Endothelial cell of umbilical vein (primary cell): ENCODE measurements around the gene HHATL. TPM values are rescaled to one million over a fixed set of nuclear protein-coding genes. Genes with fewer than 3 reads are reported as not detected.

Source experiments
- BruUV-seq: library from RNA; stranded (reverse); fragments of 400-500 nt; replicated peaks from 2 replicates; lab custom pipeline; 2021; lab: Mats Ljungman, UMichigan
- CTCF ChIA-PET: fragments of 300-600, 350-600 bp; sonication (Branson Sonifier 250); formaldehyde crosslinking; loops from one replicate; lab custom pipeline; 2021; ENCODE audit warnings: antibody characterized with exemption, inconsistent platforms; lab: Charles Lee
- POLR2A ChIA-PET: fragments of 300-600, 350-600 bp; sonication (Branson Sonifier 250); formaldehyde crosslinking; loops from one replicate; lab custom pipeline; 2021; ENCODE audit warnings: antibody characterized with exemption, inconsistent platforms; lab: Charles Lee
- DNase-seq: peaks from one replicate; pipeline ENCODE4 v3.0.0-alpha.2; 2011; ENCODE audit warnings: low read depth, low spot score
- FAIRE-seq: peaks from 2 replicates; lab custom pipeline; 2011; peaks lifted over from hg19 to GRCh38; lab: Jason Lieb, UNC
- H2AFZ ChIP-seq: 2 replicates; pipeline ENCODE4 v1.6.0; 2012; ENCODE audit warnings: low read depth, low read length, control low read depth, inconsistent platforms
- H3K27ac ChIP-seq: 2 replicates; pipeline ENCODE4 v1.5.1; 2011; ENCODE audit warnings: low read depth, mild to moderate bottlenecking, control low read depth, low read length, moderate library complexity; ENCODE audit not compliant: insufficient read depth
- H3K27me3 ChIP-seq, 2 experiments: 2 replicates each; pipeline versions ENCODE4 v1.6.0 to v1.6.1; 2011; ENCODE audit warnings: low read length in 2 of 2, mixed read lengths in 1 of 2; ENCODE audit not compliant: control insufficient read depth in 2 of 2, insufficient read depth in 2 of 2
- H3K36me3 ChIP-seq, 2 experiments: 2 replicates in 1 of 2; 3 replicates in 1 of 2; pipeline ENCODE4 v1.5.1; 2011; ENCODE audit warnings: low read length in 2 of 2, mild to moderate bottlenecking in 1 of 2, moderate library complexity in 1 of 2; ENCODE audit not compliant: control insufficient read depth in 2 of 2, insufficient read depth in 2 of 2; ENCODE audit errors: extremely low read depth in 1 of 2
- H3K4me1 ChIP-seq: 3 replicates; pipeline ENCODE4 v1.5.1; 2011; ENCODE audit warnings: mild to moderate bottlenecking, low read length; ENCODE audit not compliant: control insufficient read depth, insufficient read depth; ENCODE audit errors: extremely low read depth
- H3K4me2 ChIP-seq: 2 replicates; pipeline ENCODE4 v1.6.1; 2011; ENCODE audit warnings: low read length, control low read depth, mixed read lengths; ENCODE audit not compliant: insufficient read depth
- H3K4me3 ChIP-seq, 3 experiments: fragments of 200-600 bp in 1 of 3; sonication (generic), shearing (Covaris generic) in 1 of 3; replicated peaks in 1 of 3; 2 replicates each; pipeline ENCODE4 v1.5.1; 2011 to 2016; ENCODE audit warnings: control low read depth in 3 of 3, low read length in 3 of 3, mild to moderate bottlenecking in 2 of 3, inconsistent platforms in 1 of 3, low read depth in 1 of 3, moderate library complexity in 1 of 3; ENCODE audit not compliant: insufficient read depth in 1 of 3
- H3K79me2 ChIP-seq: 2 replicates; pipeline ENCODE4 v1.6.0; 2012; ENCODE audit warnings: low read length, inconsistent platforms; ENCODE audit not compliant: control insufficient read depth, insufficient read depth
- H3K9ac ChIP-seq: replicated peaks from 2 replicates; pipeline ENCODE3; 2011; ENCODE audit warnings: low read length, control low read depth; ENCODE audit not compliant: insufficient read depth; ENCODE audit errors: extremely low read depth
- H3K9me1 ChIP-seq: replicated peaks from 3 replicates; pipeline ENCODE4 v1.6.0; 2011; ENCODE audit warnings: mild to moderate bottlenecking, low read length; ENCODE audit not compliant: control insufficient read depth, insufficient read depth; ENCODE audit errors: extremely low read depth
- H3K9me3 ChIP-seq: replicated peaks from 2 replicates; pipeline ENCODE4 v1.5.1; 2012; ENCODE audit warnings: low read length, inconsistent platforms; ENCODE audit not compliant: control insufficient read depth, insufficient read depth
- H4K20me1 ChIP-seq: replicated peaks from 2 replicates; pipeline ENCODE3; 2011; ENCODE audit warnings: mild to moderate bottlenecking, low read length; ENCODE audit not compliant: control insufficient read depth, insufficient read depth; ENCODE audit errors: extremely low read depth
- EZH2 ChIP-seq: IDR thresholded peaks from 2 replicates; pipeline ENCODE4 v1.6.1; 2012; ENCODE audit warnings: borderline replicate concordance, low read depth, mild to moderate bottlenecking, moderate library complexity, low read length, inconsistent platforms; ENCODE audit not compliant: severe bottlenecking
- FOS ChIP-seq: IDR thresholded peaks from 2 replicates; pipeline ENCODE4 v1.6.1; 2011; ENCODE audit warnings: mild to moderate bottlenecking, low read length, moderate library complexity, borderline replicate concordance; ENCODE audit not compliant: insufficient read depth
- GATA2 ChIP-seq: IDR thresholded peaks from 2 replicates; pipeline ENCODE4 v1.7.0; 2011; ENCODE audit warnings: low read depth, mild to moderate bottlenecking, moderate library complexity, mixed read lengths, low read length; ENCODE audit not compliant: insufficient read length, insufficient read depth
- JUN ChIP-seq: IDR thresholded peaks from 2 replicates; pipeline ENCODE4 v1.6.1; 2011; ENCODE audit warnings: borderline replicate concordance, low read depth; ENCODE audit not compliant: insufficient read length, insufficient read depth
- MYC ChIP-seq: IDR thresholded peaks from one replicate; pipeline ENCODE4 v1.6.1; 2011; ENCODE audit warnings: mild to moderate bottlenecking, low read depth, low read length
- POLR2A ChIP-seq: IDR thresholded peaks from 2 replicates; pipeline ENCODE4 v1.6.1; 2012; ENCODE audit warnings: low read depth, mild to moderate bottlenecking, control low read depth, low read length
- POLR2AphosphoS5 ChIP-seq: IDR thresholded peaks from 2 replicates; pipeline ENCODE4 v1.6.1; 2012; ENCODE audit warnings: low read depth, mild to moderate bottlenecking, control low read depth, low read length, moderate library complexity; ENCODE audit not compliant: insufficient read depth
- dilution Hi-C: fragments of 300-500 bp; cut with MboI; formaldehyde crosslinking; loops from one replicate; pipeline ENCODE4 v1.15.0; 2019; ENCODE audit warnings: low sequenced_read_pairs; ENCODE audit not compliant: extremely low pct_ligation_motif_present
- intact Hi-C: fragments of 100-400 bp; cut with micrococcal nuclease; formaldehyde crosslinking; loops from one replicate; pipeline ENCODE4 v1.10.0; 2022
- polyA plus RNA-seq, 4 experiments: library from polyadenylated mRNA; depleted of rRNA in 3 of 4; stranded (reverse) in 3 of 4; unstranded in 1 of 4; fragments of >200 nt; gene quantifications; 2 replicates each; pipeline versions ENCODE4 v1.2.1 to v1.2.3, GENCODE V29; 2011 to 2012; ENCODE audit warnings: missing spikeins in 1 of 4
- total RNA-seq: library from RNA; stranded (reverse); gene quantifications from 2 replicates; pipeline ENCODE4 v1.2.3, GENCODE V29; 2021
- TF ChIP-seq, protein P1 (sequence below): IDR thresholded peaks from 2 replicates; pipeline ENCODE4 v1.6.1; 2011; ENCODE audit not compliant: insufficient read depth, insufficient read length
- TF ChIP-seq, protein P2 (sequence below), 2 donors: IDR thresholded peaks; 1 replicate in 1 of 2; 2 replicates in 1 of 2; pipeline ENCODE4 v1.5.1; 2011; ENCODE audit warnings: low read length in 2 of 2, mild to moderate bottlenecking in 2 of 2, moderate library complexity in 2 of 2, control low read depth in 1 of 2, inconsistent platforms in 1 of 2, low read depth in 1 of 2; ENCODE audit not compliant: insufficient read depth in 1 of 2; ENCODE audit errors: extremely low read depth in 1 of 2

The HHATL gene
- total and polyA plus RNA-seq, 2 donors (not counting 3 experiments of a cell fraction or from before 2014, with no cell fraction given): not detected

DNA sequence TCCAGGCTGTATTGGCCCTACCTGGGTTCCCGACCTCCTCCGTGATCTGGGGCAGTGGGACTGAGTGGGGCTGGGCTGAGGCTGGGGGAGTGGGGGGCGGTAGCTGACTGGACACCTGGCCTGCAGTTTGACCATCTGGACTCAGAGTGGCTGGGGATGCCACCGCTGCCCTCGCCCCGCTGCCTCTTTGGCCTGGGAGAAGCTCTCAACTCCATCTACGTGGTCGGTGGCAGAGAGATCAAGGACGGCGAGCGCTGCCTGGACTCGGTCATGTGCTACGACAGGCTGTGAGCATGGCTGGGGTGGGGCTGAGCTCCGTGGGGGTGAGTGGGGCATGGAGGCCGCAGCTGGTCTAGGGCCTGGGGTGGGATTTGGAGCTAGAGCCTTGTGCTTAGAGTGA, 14.6 kb downstream of the HHATL start:
- FAIRE-seq (no peak), DNase-seq (no peak)
- Histone ChIP-seq H4K20me1 (no peaks in the 10 kb centered on the region), H3K4me2 (no peak overlapping the region), H3K4me1 (no peaks in the 10 kb centered on the region), H3K9me3 (no peaks in the 10 kb centered on the region), H3K27ac (no peak overlapping the region), H3K9ac (no peak overlapping the region), H3K79me2 (no peaks in the 10 kb centered on the region), H3K4me3 (no peak overlapping the region), H3K27me3 (peaks cover 12 to 16% of the 10 kb centered on the region in 2 experiments), H3K36me3 (no peaks in the 10 kb centered on the region), H3K9me1 (no peaks in the 10 kb centered on the region), H2AFZ (no peak overlapping the region)
- ChIA-PET POLR2A (no interaction called here), CTCF (interaction anchor here (1.2 kb wide), 1 partner anchor 9 kb away, joined by 4 read pairs; no protein-coding TSS in a partner anchor)
- no TSS peak for BruUV-seq
- no peak for TF ChIP-seq JUN
- TF ChIP-seq GATA2: no peak
- TF ChIP-seq EZH2: no peak
- no peak for TF ChIP-seq MYC
- TF ChIP-seq, protein P1, sequence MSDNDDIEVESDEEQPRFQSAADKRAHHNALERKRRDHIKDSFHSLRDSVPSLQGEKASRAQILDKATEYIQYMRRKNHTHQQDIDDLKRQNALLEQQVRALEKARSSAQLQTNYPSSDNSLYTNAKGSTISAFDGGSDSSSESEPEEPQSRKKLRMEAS: no peak
- TF ChIP-seq FOS: no peak
- TF ChIP-seq POLR2AphosphoS5: no peak
- TF ChIP-seq, protein P2, sequence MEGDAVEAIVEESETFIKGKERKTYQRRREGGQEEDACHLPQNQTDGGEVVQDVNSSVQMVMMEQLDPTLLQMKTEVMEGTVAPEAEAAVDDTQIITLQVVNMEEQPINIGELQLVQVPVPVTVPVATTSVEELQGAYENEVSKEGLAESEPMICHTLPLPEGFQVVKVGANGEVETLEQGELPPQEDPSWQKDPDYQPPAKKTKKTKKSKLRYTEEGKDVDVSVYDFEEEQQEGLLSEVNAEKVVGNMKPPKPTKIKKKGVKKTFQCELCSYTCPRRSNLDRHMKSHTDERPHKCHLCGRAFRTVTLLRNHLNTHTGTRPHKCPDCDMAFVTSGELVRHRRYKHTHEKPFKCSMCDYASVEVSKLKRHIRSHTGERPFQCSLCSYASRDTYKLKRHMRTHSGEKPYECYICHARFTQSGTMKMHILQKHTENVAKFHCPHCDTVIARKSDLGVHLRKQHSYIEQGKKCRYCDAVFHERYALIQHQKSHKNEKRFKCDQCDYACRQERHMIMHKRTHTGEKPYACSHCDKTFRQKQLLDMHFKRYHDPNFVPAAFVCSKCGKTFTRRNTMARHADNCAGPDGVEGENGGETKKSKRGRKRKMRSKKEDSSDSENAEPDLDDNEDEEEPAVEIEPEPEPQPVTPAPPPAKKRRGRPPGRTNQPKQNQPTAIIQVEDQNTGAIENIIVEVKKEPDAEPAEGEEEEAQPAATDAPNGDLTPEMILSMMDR (IDR thresholded peaks at IDR 0.05; ENCODE audit: extremely low read depth in 1 of 2, insufficient read depth in 1 of 2, low read depth in 1 of 2, low read length in 2 of 2): no peak
- no peak for TF ChIP-seq POLR2A
- intact Hi-C loops (no loop called here), dilution Hi-C loops (no loop called here)
